ENCODE results near the gene SPESP1. TPM values are rescaled to one million over a fixed set of nuclear protein-coding genes. Genes with fewer than 3 reads are reported as not detected.
A peak's percentile ranks its signal among the peaks of the same experiment; 100 is the strongest.

Gene SPESP1
- total RNA-seq, 4 donors from 2014 or later: 2.7 to 10.1 (median 5.1) TPM

DNA sequence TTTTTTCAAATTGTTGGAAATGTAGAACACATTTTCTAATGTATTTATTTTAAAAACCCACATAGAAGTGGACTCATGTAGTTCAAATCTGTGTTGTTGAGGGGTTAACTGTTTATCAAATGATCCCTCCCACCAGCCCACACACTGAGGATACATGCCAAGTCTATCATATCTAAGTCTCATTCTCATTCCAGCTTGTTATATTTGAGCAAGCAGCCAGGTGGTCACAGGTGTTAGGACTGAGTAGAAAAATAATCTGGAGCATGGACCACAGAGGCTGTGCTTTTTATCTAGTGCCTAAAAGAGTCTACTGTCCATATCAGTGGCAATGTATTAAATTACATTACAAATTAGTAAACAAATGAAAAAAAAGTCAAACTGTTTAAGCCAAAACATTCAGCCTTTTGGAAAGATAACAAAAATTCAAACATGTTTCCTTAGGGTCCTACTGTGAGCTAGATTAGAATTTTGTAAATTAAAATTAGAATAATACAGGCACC is 20.7 kb upstream of the SPESP1 start:
- Histone ChIP-seq H3K27ac (no peak overlapping the region), H3K9me3 (no peaks in the 10 kb centered on the region), H3K4me1 (no peaks in the 10 kb centered on the region), H3K27me3 (no peaks in the 10 kb centered on the region), H3K36me3 (no peaks in the 10 kb centered on the region), H3K4me3 (replicated peaks in 1 of 3) (no peak overlapping the region)
- no peak for DNase-seq
- intact Hi-C loops (cut with DNase I): no loop called here
- TF ChIP-seq POLR2A (IDR thresholded peaks at IDR 0.05): no peak
- TF ChIP-seq, protein P1, sequence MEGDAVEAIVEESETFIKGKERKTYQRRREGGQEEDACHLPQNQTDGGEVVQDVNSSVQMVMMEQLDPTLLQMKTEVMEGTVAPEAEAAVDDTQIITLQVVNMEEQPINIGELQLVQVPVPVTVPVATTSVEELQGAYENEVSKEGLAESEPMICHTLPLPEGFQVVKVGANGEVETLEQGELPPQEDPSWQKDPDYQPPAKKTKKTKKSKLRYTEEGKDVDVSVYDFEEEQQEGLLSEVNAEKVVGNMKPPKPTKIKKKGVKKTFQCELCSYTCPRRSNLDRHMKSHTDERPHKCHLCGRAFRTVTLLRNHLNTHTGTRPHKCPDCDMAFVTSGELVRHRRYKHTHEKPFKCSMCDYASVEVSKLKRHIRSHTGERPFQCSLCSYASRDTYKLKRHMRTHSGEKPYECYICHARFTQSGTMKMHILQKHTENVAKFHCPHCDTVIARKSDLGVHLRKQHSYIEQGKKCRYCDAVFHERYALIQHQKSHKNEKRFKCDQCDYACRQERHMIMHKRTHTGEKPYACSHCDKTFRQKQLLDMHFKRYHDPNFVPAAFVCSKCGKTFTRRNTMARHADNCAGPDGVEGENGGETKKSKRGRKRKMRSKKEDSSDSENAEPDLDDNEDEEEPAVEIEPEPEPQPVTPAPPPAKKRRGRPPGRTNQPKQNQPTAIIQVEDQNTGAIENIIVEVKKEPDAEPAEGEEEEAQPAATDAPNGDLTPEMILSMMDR (IDR thresholded peaks at IDR 0.05): no peak

DNA sequence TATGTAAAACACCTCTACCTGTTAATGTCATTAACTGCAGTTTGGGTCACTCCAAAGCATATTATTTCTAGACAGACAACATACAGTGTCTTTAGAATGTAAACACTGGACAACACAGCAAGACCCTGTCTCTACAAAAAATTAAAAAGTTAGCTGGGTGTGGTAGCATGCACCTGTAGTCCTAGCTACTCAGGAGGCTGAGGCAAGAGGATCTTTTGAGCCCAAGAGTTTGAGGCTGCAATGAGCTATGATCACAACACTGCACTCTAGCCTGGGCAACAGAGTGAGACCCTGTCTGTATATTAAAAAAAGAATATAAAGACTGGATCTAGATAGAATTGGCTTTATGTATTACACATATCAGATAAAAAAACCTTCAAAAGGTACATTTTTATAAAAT is 20.0 kb upstream of the SPESP1 start:
- no peaks in the 10 kb centered on the region for H3K36me3 ChIP-seq
- no peaks in the 10 kb centered on the region for H3K27me3 ChIP-seq
- H3K9me3 ChIP-seq: no peaks in the 10 kb centered on the region
- H3K4me3 ChIP-seq (replicated peaks in 1 of 3): no peak overlapping the region
- no peaks in the 10 kb centered on the region for H3K4me1 ChIP-seq
- DNase-seq: no peak
- intact Hi-C loops (cut with DNase I): no loop called here
- no peak overlapping the region for H3K27ac ChIP-seq
- TF ChIP-seq, protein P1 (IDR thresholded peaks at IDR 0.05): no peak
- no peak for TF ChIP-seq POLR2A (IDR thresholded peaks at IDR 0.05)

DNA sequence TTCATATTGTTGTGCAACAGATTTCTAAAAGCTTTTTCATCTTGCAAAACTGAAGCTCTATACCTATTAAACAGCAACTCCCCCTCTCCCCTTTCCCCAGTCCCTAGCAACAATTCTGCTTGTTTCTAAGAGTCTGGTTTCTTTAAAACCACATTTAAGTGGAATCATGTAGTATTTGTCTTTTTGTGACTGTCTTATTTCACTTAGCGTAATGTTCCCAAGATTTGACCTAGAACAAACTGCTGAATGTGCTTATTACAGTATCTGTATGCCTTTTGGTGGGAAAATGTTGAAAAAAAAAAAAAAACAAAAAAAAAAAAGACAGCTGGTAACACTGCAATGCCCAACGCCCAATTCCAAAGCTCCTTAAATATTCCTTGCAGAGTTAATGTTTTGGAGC is 19.5 kb upstream of the SPESP1 start:
- intact Hi-C loops (cut with DNase I): no loop called here
- WGBS, 2 donors: 69 to 78% methylated on average over 2 of the region's 2 CpGs
- TF ChIP-seq POLR2A (IDR thresholded peaks at IDR 0.05): no peak
- TF ChIP-seq, protein P1 (IDR thresholded peaks at IDR 0.05): no peak

DNA sequence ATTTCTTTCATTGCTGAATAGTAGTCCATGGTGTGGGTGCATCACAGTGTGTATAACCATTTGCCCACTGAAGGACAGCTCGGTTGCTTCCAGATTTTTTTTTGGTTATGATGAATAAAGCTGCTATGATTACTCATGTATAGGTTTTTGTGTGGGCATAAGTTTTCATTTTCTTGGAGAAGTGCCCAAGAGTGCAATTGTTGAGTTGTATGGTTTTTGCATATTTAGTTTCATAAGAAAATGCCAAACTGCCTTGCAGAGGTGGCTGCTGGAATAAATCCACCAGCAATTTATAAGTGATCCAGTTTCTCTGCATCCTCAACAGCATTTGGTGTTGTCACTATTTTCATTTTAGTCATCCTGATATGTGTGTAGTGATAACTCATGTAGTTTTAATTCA is 8.4 kb upstream of the SPESP1 start:
- DNase-seq: no peak
- WGBS, 2 donors: 0% methylated on average over 1 of the region's 1 CpG
- no peak overlapping the region for H3K4me3 ChIP-seq (replicated peaks in 1 of 3)
- no peaks in the 10 kb centered on the region for H3K4me1 ChIP-seq
- no peak for TF ChIP-seq POLR2A (IDR thresholded peaks at IDR 0.05)
- TF ChIP-seq, protein P1 (IDR thresholded peaks at IDR 0.05): no peak
- no peaks in the 10 kb centered on the region for H3K9me3 ChIP-seq
- intact Hi-C loops (cut with DNase I): no loop called here
- H3K36me3 ChIP-seq: no peaks in the 10 kb centered on the region
- H3K27ac ChIP-seq: no peak overlapping the region
- H3K27me3 ChIP-seq: no peaks in the 10 kb centered on the region

More for the DNA sequence above, 19.5 kb upstream of the SPESP1 start:
- Histone ChIP-seq H3K4me3 (replicated peaks in 1 of 3) (no peak overlapping the region), H3K27ac (no peak overlapping the region), H3K4me1 (no peaks in the 10 kb centered on the region), H3K27me3 (no peaks in the 10 kb centered on the region), H3K36me3 (no peaks in the 10 kb centered on the region), H3K9me3 (no peaks in the 10 kb centered on the region)
- DNase-seq: no peak

DNA sequence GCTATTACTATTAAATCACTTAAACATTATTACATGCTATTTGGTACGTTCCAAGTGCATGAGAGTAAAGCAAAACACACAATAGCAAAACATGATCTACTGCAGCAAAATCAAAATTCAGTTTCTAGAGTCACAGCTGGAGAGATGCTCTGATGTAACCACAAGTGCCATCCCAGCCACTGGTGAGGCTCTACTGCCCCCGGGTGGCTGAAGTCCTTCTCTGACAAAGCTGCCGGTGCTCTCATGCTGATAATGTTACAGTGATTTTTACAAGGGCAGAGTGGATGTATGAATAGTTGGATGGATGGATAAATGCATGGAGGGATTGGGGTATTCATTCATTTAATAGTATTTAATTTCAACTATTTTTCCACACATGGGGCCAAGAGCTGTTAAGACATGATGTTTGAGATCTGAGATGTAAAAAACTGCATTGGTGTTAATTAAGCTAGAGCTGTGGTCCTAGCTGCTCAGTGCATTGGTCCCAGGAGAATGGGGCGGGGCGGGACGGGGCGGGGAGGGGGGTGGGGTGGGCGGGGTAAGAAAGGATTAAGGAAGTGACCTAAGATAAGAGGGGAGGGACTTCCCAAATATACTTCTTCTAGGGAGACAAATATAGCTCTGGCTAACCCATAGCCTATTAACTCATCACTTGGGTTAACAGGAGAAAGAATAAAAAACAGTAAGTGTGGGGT is 5.3 kb upstream of the SPESP1 start:
- no peaks in the 10 kb centered on the region for H3K36me3 ChIP-seq
- no peaks in the 10 kb centered on the region for H3K4me1 ChIP-seq
- no peaks in the 10 kb centered on the region for H3K27me3 ChIP-seq
- TF ChIP-seq POLR2A (IDR thresholded peaks at IDR 0.05): no peak
- TF ChIP-seq, protein P1 (IDR thresholded peaks at IDR 0.05): peak; percentile 57 to 82 (median 66)
- intact Hi-C loops (cut with DNase I): no loop called here
- no peaks in the 10 kb centered on the region for H3K9me3 ChIP-seq
- no peak overlapping the region for H3K27ac ChIP-seq
- 1% methylated on average over 8 of the region's 8 CpGs for WGBS, 2 donors
- DNase-seq: peak; percentile 69 to 80
- H3K4me3 ChIP-seq (replicated peaks in 1 of 3): no peak overlapping the region

Measured in thyroid gland (tissue), 4 donors.